Globus pallidus (tissue), 1 donor: ENCODE measurements around the gene ADCY2.

Experiments
- DNase-seq: peaks from one replicate; pipeline ENCODE4 v3.0.0-alpha.2; 2015; ENCODE audit warnings: low spot score

ADCY2 gene

DNA sequence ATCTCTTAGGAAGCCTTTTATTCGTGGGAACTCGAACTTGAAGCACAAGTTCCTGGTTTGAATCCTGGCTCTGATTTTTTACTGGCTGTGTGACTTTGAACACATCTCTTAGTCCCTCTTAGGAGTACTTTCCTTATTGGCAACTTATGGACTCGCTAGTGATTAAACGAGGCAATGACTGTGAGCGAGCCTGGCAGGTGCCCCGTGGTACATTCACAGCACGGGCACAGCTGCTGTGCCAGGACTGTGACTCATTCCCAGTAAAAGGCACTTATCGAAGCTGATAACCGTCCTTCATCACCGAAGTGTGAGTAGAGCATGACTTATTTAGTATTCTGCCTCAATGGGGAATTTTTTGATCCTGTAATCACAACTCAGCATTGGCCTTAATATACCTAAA, 432.3 kb downstream of the ADCY2 start:
- DNase-seq: no peak

GRCh38 chr5:7834982-7835381, 439.0 kb downstream of the ADCY2 start:
- DNase-seq: no peak

GRCh38 chr5:7837403-7837802, 441.5 kb downstream of the ADCY2 start:
- no peak for DNase-seq

GRCh38 chr5:7842531-7842930, 446.6 kb downstream of the ADCY2 start:
- DNase-seq: no peak

GRCh38 chr5:7844901-7845300, 449.0 kb downstream of the ADCY2 start:
- no peak for DNase-seq

GRCh38 chr5:7845557-7845956, 449.6 kb downstream of the ADCY2 start:
- no peak for DNase-seq

GRCh38 chr5:7846327-7846726, 450.4 kb downstream of the ADCY2 start:
- DNase-seq: no peak

GRCh38 chr5:7848296-7848695, 452.4 kb downstream of the ADCY2 start:
- DNase-seq: no peak

DNA sequence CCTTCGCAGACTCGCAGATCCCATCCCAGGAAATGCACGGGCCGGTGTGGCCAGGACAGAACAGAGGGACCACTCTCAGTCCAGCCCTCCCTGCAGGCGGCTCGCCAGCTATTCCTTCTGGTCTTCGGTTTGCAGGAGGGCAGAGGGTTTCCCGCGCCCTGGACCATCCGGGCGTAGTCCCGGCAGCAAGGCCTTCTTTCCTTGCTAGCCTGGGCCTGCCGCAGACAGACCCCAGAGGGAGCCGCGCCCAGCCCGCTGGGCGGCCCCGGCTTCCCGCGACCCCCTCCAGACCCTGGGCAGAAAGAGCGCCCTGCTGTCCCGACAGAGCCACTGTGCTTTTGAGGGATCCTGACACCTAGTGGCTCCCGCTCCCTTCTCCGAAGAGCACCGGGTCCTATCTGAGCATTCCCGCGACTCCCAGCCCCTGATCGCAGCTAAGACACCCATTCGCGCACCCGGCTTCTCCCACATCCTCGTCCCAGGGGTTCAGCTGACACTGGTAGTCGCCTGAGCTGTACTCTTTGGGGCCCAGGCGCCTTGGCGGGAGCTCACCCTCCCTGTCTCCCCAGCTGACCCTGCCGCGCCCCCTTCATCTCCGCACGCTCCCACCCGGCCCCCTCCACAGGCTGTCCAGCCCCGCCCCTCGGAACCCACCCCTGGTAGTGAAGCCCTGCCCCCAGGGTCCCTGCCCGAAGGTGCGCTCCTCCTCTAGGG, 453.9 kb downstream of the ADCY2 start:
- no peak for DNase-seq

DNA sequence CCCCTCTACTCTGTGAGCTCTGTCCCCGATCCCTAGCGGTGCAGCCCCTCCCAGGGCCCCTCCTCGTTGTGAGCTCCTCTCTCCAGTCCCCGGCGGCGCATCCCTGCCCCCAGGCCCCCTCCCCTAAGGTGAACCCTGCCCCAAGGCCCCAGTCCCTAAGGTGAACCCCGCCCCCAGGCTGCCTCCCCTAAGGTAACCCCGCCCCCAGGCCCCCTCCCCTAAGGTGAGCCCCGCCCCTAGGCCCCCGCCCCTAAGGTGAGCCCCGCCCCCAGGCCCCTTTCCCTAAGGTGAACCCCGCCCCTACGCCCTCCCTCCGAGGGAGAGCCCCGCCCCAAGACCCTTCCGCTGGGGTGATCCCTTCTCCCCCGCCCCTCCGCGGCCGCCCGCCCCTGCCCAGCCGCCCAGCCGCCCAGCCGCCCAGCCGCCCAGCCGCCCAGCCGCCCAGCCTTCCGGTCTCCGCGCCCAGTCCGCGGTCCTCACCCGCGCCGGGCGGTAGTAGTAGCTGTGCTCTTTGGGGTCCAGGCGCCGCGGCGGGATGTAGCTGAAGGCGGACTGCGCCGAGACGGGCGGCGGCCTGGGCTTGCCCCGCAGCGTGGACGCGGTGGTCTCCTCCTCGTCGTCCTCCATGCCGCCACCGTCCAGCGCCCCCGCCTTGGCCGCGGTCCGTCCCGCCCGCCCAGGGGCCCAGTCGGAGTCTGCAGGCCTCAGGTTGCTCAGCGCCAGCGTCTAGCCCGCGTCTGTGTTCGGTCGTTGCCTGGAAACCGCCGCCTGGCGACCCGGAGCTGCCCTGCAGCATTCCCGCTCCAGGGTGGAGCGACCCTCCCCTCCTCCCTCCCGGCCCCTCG, 454.7 kb downstream of the ADCY2 start, which contains the start of gene CFAP90:
TSS of gene CFAP90 (minus strand) at position 739 of the 845 bp plus-strand sequence. CDS start at position 627, 112 bp downstream.
- no peak for DNase-seq

DNA sequence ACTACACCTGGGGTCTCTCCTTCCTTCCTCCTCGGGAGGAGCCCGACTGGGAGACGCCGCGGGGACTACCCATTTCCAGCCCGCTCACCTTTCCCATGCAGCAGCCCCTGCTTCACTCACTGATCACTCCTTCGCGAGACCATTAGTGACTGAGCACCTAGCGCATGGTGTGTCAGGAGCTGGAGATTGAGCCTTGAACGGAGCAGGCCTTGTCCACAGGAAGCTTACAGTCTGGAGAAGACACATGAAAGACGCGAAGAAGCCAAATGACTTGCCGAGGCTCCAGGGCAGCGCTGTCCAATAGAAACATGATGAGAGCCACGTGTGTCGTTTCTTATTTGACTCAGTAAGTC, 455.3 kb downstream of the ADCY2 start:
- DNase-seq: no peak

DNA sequence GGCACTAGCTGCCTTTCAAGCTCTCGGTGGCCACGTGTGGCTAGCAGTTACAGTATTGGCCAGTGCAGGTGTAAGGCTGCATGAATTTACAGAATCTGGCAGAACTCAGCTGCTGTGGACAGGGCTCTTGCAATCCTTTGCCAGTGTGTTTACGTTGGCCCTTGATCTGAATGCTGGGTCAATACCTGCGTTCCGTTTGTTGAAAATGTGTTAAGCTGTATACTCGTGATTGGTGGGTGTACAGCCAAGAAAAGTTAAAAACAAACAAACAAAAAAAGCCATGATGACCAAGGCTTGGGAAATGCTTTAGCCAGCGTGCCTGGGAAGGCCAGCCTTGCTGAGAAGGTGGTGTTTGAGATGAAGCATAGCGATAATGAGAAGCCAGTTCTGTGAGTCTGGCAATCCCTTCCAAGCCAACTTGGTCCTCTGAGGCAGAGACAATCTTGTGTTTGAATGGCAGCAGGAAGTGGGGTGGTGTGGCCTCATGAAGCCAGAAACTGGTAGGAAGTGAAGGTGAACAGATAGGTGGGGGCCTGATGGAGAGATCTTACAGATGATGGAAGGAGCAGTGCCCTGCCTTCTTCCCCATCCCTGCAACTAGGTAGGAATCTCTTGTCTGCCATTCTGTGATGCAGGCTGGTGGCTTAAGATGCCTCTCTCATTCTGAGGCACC, 455.8 kb downstream of the ADCY2 start:
- no peak for DNase-seq

GRCh38 chr5:7852542-7852941, 456.6 kb downstream of the ADCY2 start:
- DNase-seq: no peak

DNA sequence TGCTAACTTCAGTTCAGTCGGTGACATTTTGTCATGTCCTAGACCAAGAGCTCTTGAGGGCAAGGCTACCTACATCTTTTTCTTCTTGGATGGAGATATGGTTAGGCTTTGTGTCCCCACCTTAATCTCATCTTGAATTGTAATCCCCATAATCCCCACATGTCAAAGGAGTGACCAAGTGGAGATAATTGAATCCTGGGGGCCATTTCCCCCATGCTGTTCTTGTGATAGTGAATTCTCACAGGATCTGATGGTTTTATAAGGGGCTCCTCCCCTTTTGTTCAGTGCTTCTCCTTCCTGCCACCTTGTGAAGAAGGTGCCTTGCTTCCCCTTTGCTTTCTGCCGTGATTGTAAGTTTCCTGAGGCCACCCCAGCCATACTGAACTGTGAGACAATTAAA, 457.1 kb downstream of the ADCY2 start:
- DNase-seq: no peak

- DNase-seq: no peak
These were observed 459.7 kb downstream of the ADCY2 start for GRCh38 chr5:7855611-7856010.

DNA sequence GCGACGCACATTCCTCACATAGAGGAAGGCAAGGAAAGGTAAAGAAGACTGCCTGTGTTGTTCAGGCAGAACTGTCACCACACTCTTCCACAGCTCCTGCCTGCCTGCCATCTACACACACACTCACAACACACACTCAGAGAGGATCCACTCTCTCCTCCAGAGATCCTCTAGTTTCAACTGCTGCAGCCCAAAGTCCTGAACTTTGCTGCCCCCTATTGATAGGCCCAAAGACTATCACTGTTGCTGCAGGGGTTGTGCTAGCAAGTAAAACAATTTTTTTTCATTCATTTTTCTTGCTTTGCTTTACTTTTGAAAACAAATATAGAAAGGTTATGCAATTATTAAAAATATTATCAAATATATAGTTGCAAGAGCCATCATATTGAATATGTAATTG, 460.9 kb downstream of the ADCY2 start:
- peak; percentile 64 for DNase-seq

DNA sequence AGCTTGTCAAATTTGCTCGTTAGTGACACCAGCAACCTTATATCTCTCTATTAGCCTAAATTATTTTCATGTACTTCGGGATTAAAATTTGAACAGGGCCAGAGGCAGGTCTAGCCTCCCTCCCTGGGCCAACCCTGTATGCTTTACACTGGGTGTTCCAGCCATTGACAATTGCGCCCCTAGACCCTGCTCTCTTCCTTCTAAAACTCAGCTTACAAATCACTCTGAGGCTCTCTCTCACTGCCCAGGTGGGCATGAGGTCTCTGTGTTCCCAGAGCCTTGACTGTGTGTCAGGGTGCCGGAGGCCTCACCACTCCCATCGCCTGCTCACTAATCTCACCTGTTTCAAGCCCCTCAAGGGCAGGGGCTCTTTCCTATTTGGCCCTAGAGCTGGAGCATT, 461.4 kb downstream of the ADCY2 start:
- DNase-seq: no peak

DNA sequence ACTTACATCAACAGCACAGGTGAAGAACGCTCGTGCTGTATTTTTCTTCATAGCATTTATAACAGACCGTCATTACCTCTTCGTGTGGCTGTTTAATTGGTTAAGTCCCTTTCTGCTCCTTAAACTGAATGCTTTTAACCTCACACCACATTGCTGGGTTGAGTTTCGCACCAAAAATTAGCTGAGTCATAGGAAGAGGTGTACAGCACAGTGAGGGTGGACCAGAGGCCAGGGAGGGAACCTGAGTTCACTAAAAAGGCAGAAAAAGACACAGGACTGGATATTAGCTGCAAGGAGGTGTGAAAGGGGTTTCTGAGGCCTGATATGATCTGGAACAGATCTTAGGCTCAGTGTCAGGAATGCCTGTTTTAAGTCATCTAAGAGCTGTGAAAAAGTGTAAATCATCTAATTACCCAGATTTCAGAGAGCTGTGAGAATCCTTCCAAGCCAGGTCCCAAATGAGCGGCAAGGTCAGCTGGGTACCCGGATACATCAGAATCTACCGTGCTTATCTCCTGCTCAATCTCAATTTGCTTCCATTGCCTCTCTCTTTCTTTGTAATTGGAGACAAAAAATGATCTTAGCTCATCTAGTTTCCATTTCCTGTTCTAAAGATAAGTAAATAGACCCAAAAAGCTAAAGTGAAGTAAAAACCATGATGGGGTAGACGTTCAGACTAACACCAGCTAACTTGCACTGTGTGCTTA, 462.1 kb downstream of the ADCY2 start:
- no peak for DNase-seq

DNA sequence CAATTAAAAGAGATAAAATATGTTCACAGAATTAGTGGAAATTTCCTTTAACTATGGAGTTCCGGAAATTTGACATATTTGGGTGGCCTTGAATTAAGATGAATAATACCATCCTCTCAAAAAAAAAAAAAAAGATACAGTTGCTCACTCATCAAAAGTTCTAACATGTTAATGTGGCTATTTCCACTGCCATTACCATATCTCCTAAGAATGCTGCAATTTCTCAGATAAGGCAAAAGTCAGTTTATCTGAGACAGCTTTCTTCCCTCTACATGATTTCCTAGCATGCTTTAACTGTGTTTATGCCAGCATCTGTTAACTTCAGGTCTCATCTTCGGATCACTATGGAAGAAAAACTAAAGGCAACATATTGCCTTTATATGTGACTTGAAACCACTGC, 470.3 kb downstream of the ADCY2 start:
- no peak for DNase-seq

GRCh38 chr5:7867260-7867659, 471.3 kb downstream of the ADCY2 start:
- DNase-seq: no peak

DNA sequence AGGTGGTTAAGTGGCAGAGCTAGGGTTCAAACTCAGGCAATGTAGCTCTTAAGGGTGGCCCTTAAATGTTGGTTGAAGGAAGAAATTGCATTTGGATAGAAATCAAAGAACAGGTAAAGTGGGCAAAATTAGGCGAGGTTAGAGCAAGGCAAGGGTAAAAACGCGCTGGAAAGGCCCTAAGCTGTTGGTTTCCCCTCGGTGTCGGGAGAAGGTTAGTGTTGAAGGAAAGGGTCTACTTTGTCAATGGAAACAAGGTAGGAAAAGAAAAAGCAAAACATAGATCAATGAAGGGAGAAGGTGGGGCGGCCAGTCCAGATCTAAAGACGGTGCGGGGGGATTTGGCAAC, 472.5 kb downstream of the ADCY2 start:
- DNase-seq: no peak

DNA sequence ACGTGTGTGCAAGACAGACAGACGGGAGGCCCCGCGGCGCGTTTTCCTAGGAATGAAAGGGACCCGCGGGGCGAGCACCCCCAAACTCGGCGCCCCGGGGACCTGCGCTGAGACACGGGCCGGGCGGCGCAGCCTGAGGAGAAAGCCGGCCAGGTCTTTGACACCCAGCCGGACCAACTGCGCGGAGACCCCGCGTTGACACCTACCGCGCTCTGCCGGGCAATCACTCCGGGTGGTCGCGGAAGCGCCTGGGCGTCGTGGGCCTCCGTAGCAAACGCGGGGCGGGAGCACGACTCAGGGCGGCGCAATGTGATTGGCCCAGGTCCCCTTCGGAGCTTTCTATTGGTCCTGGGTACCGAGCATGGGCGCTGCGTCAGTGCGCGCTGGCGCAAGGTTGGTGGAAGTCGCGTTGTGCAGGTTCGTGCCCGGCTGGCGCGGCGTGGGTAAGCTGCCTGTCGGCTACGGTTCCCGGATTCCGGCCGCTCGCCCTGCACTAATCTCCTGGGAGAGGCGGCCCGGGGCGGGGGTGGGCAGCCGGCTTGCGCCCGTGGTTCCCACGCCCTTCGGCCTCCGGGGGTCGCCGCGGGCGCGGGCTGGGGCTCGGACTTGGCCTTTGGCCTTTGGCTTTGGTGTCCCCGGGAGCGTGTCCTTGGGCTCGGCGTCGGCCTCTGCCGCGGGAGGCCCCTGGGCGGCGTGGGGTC, 473.0 kb downstream of the ADCY2 start, which contains the start of the genes FASTKD3 and MTRR:
TSS of gene FASTKD3 (minus strand) at position 259 of the 701 bp plus-strand sequence. CDS start 948 bp downstream, outside the sequence.
TSS of gene MTRR (plus strand) at position 376 of the 701 bp plus-strand sequence. CDS start 1,647 bp downstream, outside the sequence.
- peak; percentile 92 for DNase-seq
